ENCODE measurements around the gene HUS1. TPM values are rescaled to one million over a fixed set of nuclear protein-coding genes. Genes with fewer than 3 reads are reported as not detected.

HUS1 gene
- 12.0 and 13.4 TPM in 2 replicates for total RNA-seq

DNA sequence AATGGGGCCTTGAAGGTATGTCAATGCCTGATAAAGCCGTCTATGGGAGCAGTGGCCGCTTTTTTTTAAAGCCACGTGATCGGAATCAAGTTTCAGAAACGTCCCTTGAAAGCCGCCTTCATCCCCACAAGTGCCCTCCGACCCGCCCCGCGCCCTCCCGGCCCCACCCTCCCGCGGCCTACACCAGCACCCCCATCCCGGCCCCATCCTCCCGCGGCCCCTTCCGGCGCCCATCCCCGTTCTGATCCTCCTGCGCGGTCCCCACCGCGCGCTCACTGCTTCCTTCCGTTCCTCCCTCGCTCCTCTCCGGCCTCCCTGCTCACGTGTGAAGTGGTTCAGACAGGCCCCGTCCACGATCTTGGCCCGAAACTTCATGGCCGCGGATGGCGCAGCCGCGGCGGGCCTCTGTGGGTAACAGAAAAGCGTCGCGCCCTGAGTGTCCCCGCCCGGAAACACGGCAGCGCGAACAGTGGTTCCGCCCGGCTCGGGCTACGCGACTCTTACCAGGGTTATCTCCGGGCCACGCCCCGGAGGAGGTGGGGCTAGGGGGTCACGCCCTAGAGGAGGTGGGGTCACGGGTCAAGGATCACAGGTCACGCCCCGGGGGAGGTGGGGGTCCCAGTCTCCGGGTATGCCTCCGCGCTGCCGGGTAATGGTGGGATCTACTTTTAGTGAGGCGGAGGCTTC lies at the start of gene HUS1:
Gene HUS1, minus strand, starts transcription at position 471 of the 687 bp plus-strand sequence. Its CDS starts 96 bp downstream, at position 375.
- TF ChIP-seq, protein P1, sequence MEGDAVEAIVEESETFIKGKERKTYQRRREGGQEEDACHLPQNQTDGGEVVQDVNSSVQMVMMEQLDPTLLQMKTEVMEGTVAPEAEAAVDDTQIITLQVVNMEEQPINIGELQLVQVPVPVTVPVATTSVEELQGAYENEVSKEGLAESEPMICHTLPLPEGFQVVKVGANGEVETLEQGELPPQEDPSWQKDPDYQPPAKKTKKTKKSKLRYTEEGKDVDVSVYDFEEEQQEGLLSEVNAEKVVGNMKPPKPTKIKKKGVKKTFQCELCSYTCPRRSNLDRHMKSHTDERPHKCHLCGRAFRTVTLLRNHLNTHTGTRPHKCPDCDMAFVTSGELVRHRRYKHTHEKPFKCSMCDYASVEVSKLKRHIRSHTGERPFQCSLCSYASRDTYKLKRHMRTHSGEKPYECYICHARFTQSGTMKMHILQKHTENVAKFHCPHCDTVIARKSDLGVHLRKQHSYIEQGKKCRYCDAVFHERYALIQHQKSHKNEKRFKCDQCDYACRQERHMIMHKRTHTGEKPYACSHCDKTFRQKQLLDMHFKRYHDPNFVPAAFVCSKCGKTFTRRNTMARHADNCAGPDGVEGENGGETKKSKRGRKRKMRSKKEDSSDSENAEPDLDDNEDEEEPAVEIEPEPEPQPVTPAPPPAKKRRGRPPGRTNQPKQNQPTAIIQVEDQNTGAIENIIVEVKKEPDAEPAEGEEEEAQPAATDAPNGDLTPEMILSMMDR (IDR thresholded peaks at IDR 0.05; ENCODE audit: insufficient read depth, low read length, poor library complexity, severe bottlenecking): no peak
- Histone ChIP-seq H3K36me3 (ENCODE audit: control insufficient read depth, insufficient read depth, low read length) (peaks cover 1% of the 10 kb centered on the region), H3K27me3 (ENCODE audit: control insufficient read depth, insufficient read depth, low read length) (no peaks in the 10 kb centered on the region), H3K4me3 (ENCODE audit: low read depth, low read length) (peak within 1 kb of the TSS; percentile 84)
- DNase-seq (ENCODE audit: low read depth): no peak

DNA sequence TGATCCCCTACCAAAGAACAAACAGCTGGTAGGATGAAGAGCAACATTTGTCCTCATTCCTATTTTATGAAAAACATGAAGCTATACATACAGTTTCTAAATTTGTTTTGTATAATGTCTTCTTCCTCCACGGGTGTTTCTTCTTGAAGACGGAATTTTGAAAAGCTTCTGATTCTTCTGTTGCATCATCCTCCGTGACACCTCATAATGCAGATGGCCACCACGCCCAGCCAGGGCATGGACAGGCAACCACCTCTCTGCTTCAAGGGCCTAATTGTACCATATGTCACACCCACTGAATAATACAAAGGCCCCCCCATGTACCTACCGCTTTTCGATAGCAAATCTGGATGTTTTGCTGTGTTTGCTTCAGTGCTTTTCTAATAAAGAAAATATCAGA lies 49.5 kb upstream of the HUS1 start, which contains the start of gene SUN3:
Gene SUN3, minus strand, starts transcription at position 170 of the 400 bp plus-strand sequence. Its CDS starts 169 bp downstream, at position 1.
- no peak within 1 kb of the TSS for H3K4me3 ChIP-seq (ENCODE audit: low read depth, low read length)
- no peak for DNase-seq (ENCODE audit: low read depth)
- TF ChIP-seq, protein P1 (IDR thresholded peaks at IDR 0.05; ENCODE audit: insufficient read depth, low read length, poor library complexity, severe bottlenecking): no peak
- H3K36me3 ChIP-seq (ENCODE audit: control insufficient read depth, insufficient read depth, low read length): no peaks in the 10 kb centered on the region
- H3K27me3 ChIP-seq (ENCODE audit: control insufficient read depth, insufficient read depth, low read length): no peaks in the 10 kb centered on the region

DNA sequence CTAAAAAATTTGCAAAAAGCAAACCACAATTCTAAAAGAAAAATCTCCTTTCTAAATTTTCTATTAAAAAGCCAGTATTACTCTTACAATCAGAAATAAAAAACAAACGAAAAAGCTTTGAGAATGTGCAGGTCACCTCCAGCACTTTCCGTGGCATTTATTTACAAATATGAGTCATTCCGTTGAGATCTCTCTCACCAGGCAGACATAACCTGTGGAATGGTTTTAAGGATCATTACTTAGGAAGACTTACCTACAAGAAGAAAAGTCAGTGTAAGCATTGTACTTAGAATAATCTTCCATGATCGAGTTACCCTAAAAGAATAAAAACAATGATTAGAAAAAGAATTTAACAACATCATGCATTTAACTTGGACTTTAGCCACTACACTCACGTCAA lies 46.2 kb upstream of the HUS1 start:
- Histone ChIP-seq H3K27me3 (ENCODE audit: control insufficient read depth, insufficient read depth, low read length) (no peaks in the 10 kb centered on the region), H3K36me3 (ENCODE audit: control insufficient read depth, insufficient read depth, low read length) (no peaks in the 10 kb centered on the region), H3K4me3 (ENCODE audit: low read depth, low read length) (no peak overlapping the region)
- TF ChIP-seq, protein P1 (IDR thresholded peaks at IDR 0.05; ENCODE audit: insufficient read depth, low read length, poor library complexity, severe bottlenecking): no peak
- no peak for DNase-seq (ENCODE audit: low read depth)

DNA sequence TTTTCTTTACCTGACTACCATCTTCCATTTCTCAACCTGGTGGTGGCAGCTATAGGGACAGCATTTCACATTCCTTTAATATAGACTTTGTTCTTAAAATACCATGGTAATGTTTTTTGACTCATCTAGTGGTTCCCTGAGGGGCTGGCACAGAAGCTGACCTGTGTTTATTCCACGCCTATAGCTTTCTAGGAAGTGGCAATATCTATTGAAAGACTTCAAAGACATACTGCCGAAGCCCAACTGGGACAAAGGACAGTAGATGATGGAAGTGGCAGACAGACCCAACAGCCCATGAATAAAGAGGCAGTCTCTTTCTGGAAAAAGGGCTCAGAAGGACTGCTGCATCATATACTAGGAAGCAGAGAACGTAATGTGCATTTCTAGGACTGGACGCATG lies 38.3 kb upstream of the HUS1 start:
- Histone ChIP-seq H3K4me3 (ENCODE audit: low read depth, low read length) (no peak overlapping the region), H3K36me3 (ENCODE audit: control insufficient read depth, insufficient read depth, low read length) (no peaks in the 10 kb centered on the region), H3K27me3 (ENCODE audit: control insufficient read depth, insufficient read depth, low read length) (no peaks in the 10 kb centered on the region)
- TF ChIP-seq, protein P1 (IDR thresholded peaks at IDR 0.05; ENCODE audit: insufficient read depth, low read length, poor library complexity, severe bottlenecking): no peak
- no peak for DNase-seq (ENCODE audit: low read depth)

DNA sequence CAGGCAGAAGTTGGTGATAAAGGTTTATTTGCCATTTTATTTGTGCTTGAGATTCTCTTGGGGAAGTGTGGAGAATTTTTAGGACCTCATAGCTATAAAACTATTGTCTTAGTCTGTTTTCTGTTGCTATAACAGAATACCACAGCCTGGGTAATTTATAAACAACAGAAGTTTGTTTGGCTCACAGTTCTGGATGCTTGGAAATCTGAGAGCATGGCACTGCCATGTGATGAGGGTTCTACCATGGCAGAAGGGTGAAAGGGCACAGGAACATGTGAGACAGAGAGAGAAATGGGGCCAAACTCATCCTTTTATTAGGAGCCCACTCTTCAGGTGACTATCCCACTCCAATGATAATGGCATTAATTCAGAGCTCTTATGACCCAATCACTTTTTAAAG lies 37.2 kb upstream of the HUS1 start:
- TF ChIP-seq, protein P1 (IDR thresholded peaks at IDR 0.05; ENCODE audit: insufficient read depth, low read length, poor library complexity, severe bottlenecking): no peak
- Histone ChIP-seq H3K36me3 (ENCODE audit: control insufficient read depth, insufficient read depth, low read length) (no peaks in the 10 kb centered on the region), H3K4me3 (ENCODE audit: low read depth, low read length) (no peak overlapping the region), H3K27me3 (ENCODE audit: control insufficient read depth, insufficient read depth, low read length) (no peaks in the 10 kb centered on the region)
- DNase-seq (ENCODE audit: low read depth): no peak

DNA sequence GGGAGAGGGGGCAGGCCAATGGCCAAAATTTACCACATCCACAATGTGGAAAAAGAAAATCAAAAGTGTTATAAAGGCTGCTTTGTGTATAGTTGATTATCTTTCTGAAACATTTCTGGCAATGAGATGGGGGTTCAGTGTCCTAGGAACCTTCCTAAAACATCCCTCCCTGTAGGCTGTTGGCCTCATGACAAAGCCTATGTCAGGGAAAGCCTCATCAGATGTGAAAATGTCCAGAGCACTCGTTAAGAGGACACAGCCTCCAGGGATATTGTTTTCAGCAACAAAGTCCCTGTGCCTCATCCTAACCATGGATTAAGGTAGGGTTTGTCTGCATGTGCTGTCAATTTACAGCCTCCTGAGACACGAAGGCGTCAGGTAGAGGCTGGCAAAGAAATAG lies 32.5 kb upstream of the HUS1 start:
- no peak for DNase-seq (ENCODE audit: low read depth)
- TF ChIP-seq, protein P1 (IDR thresholded peaks at IDR 0.05; ENCODE audit: insufficient read depth, low read length, poor library complexity, severe bottlenecking): no peak
- Histone ChIP-seq H3K36me3 (ENCODE audit: control insufficient read depth, insufficient read depth, low read length) (no peaks in the 10 kb centered on the region), H3K4me3 (ENCODE audit: low read depth, low read length) (no peak overlapping the region), H3K27me3 (ENCODE audit: control insufficient read depth, insufficient read depth, low read length) (no peaks in the 10 kb centered on the region)
